ENCODE measurements around the gene KBTBD13. TPM values are rescaled to one million over a fixed set of nuclear protein-coding genes. Genes with fewer than 3 reads are reported as not detected.
A peak's percentile ranks its signal among the peaks of the same experiment; 100 is the strongest.

KBTBD13 gene
- polyA plus RNA-seq (2013, experiment 1 of 2): not detected
- not detected for polyA plus RNA-seq (2013, experiment 2 of 2)

- Histone ChIP-seq H3K36me3 (ENCODE audit: insufficient read depth, low read length) (no peaks in the 10 kb centered on the region), H3K4me1 (ENCODE audit: insufficient read depth, low read length) (peaks cover 11% of the 10 kb centered on the region; the same call in 1 of the 2 replicates), H3K4me3 (ENCODE audit: low read length) (no peak within 1 kb of the TSS), H3K9me3 (ENCODE audit: insufficient read depth, low read depth, low read length) (no peaks in the 10 kb centered on the region), H3K27ac (ENCODE audit: low read depth, low read length) (no peak within 1 kb of the TSS), H3K27me3 (ENCODE audit: insufficient read depth, low read length) (peaks cover 4% of the 10 kb centered on the region), H3K9ac (ENCODE audit: low read depth, low read length) (no peak within 1 kb of the TSS)
- WGBS: 95% methylated on average over 73 of the region's 73 CpGs
These were observed at the start of gene KBTBD13 for GRCh38 chr15:65076486-65077290. KBTBD13 (plus strand) TSS chr15:65076746; CDS start chr15:65076816, 70 bp downstream.

- Histone ChIP-seq H3K36me3 (ENCODE audit: insufficient read depth, low read length) (peaks cover 40% of the 10 kb centered on the region), H3K27ac (ENCODE audit: low read depth, low read length) (no peak overlapping the region), H3K4me3 (ENCODE audit: low read length) (no peak overlapping the region), H3K9me3 (ENCODE audit: insufficient read depth, low read depth, low read length) (no peaks in the 10 kb centered on the region), H3K4me1 (ENCODE audit: insufficient read depth, low read length) (no peaks in the 10 kb centered on the region), H3K27me3 (ENCODE audit: insufficient read depth, low read length) (no peaks in the 10 kb centered on the region), H3K9ac (ENCODE audit: low read depth, low read length) (no peak overlapping the region)
- 89% methylated on average over 6 of the region's 6 CpGs for WGBS
These were observed 49.8 kb upstream of the KBTBD13 start for GRCh38 chr15:65026756-65027155.

- Histone ChIP-seq H3K27ac (ENCODE audit: low read depth, low read length) (no peak overlapping the region), H3K9me3 (ENCODE audit: insufficient read depth, low read depth, low read length) (no peaks in the 10 kb centered on the region), H3K9ac (ENCODE audit: low read depth, low read length) (no peak overlapping the region), H3K36me3 (ENCODE audit: insufficient read depth, low read length) (peaks cover 37% of the 10 kb centered on the region), H3K27me3 (ENCODE audit: insufficient read depth, low read length) (no peaks in the 10 kb centered on the region), H3K4me3 (ENCODE audit: low read length) (peak overlapping the region; percentile 87; the same call in 1 of the 2 replicates), H3K4me1 (ENCODE audit: insufficient read depth, low read length) (no peaks in the 10 kb centered on the region)
- WGBS: no CpG with 5 or more reads among the region's 1 CpG
These were observed 49.0 kb upstream of the KBTBD13 start for GRCh38 chr15:65027593-65027992.

- 79% methylated on average over 9 of the region's 10 CpGs for WGBS
- Histone ChIP-seq H3K36me3 (ENCODE audit: insufficient read depth, low read length) (peaks cover 29% of the 10 kb centered on the region), H3K9ac (ENCODE audit: low read depth, low read length) (peak overlapping the region; percentile 81; the same call in 1 of the 2 replicates), H3K4me1 (ENCODE audit: insufficient read depth, low read length) (peaks cover 2% of the 10 kb centered on the region; the same call in 1 of the 2 replicates), H3K9me3 (ENCODE audit: insufficient read depth, low read depth, low read length) (no peaks in the 10 kb centered on the region), H3K27ac (ENCODE audit: low read depth, low read length) (no peak overlapping the region), H3K27me3 (ENCODE audit: insufficient read depth, low read length) (no peaks in the 10 kb centered on the region), H3K4me3 (ENCODE audit: low read length) (peak overlapping the region; percentile 87)
These were observed 48.2 kb upstream of the KBTBD13 start for GRCh38 chr15:65028338-65028737.

DNA sequence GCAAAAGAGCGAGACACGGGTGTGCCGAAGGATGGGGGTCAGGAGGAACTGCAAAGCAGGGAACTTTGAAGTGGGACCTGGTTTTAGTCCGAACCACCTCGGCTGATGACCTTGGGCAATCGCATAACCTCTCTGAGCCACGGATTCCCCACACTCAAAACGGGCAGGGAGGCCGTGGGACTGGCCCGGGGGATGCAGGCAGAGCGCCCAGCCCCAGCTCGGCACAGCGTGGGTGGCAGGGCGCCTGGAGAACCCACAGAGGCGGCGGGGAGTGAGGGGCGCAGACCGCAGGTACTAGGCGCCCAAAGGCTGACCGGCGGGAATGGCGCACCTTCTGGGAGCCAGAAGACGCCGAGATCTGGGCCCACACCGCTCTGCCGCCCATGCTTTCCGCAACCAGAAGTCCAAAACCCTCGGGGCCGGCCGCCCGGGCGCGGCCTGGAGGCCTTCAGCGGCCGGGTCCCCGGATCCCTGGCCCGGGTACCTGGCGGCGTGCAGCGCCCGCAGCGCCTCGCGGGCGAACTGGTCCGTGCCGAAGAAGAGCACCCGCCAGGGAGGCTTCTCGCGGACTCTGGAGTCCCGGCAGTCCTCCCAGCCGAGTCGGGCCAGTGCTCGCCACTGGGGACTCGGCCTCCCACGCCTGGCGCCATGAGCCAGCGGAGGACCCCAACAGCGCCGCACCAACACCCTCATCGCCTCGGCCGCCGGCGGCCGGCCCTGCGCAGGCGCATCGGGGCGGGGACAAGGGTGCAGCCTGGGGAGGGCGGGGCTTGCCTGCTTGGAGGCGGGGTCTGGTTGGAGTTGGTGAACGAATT, 47.4 kb upstream of the KBTBD13 start, which contains the start of gene MTFMT:
Gene MTFMT (minus strand): TSS at position 719 of the 815 bp plus-strand sequence. CDS start 26 bp downstream, at position 693.
- Histone ChIP-seq H3K36me3 (ENCODE audit: insufficient read depth, low read length) (peaks cover 25% of the 10 kb centered on the region), H3K9me3 (ENCODE audit: insufficient read depth, low read depth, low read length) (no peaks in the 10 kb centered on the region), H3K4me3 (ENCODE audit: low read length) (peak within 1 kb of the TSS; percentile 87), H3K27ac (ENCODE audit: low read depth, low read length) (no peak within 1 kb of the TSS; the same call in 1 of the 2 replicates), H3K4me1 (ENCODE audit: insufficient read depth, low read length) (peaks cover 5% of the 10 kb centered on the region; the same call in 1 of the 2 replicates), H3K27me3 (ENCODE audit: insufficient read depth, low read length) (no peaks in the 10 kb centered on the region), H3K9ac (ENCODE audit: low read depth, low read length) (peak within 1 kb of the TSS; percentile 81)
- WGBS: under 1% methylated on average over 73 of the region's 73 CpGs

DNA sequence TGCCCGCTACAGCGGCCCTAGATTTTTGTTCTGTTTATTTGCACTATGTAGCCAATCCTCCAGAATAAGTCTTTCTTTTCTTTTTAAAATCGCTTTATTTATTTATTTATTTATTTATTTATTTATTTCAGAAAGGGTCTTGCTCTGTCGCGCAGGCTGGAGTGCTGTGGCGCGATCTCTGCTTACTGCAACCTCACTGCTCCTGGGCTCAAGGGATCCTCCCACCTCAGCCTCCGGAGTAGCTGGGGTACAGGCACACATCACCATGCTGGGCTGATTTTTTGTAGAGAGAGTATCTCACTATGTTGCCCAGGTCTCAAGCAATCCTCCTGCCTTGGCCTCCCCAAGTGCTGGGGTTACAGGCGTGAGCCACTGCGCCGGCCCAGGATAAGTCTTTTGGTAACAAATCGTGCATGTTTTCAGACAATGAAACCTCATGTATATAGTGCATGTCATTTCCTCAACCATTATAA, 46.8 kb upstream of the KBTBD13 start:
- peaks cover 5% of the 10 kb centered on the region; the same call in 1 of the 2 replicates for H3K4me1 ChIP-seq (ENCODE audit: insufficient read depth, low read length)
- WGBS: 71% methylated on average over 11 of the region's 12 CpGs
- H3K9ac ChIP-seq (ENCODE audit: low read depth, low read length): no peak overlapping the region

GRCh38 chr15:65032801-65033537, 43.6 kb upstream of the KBTBD13 start:
- no peak overlapping the region for H3K4me3 ChIP-seq (ENCODE audit: low read length)
- 34% methylated on average over 12 of the region's 13 CpGs for WGBS
- H3K27me3 ChIP-seq (ENCODE audit: insufficient read depth, low read length): no peaks in the 10 kb centered on the region
- H3K4me1 ChIP-seq (ENCODE audit: insufficient read depth, low read length): peaks cover 5% of the 10 kb centered on the region; the same call in 1 of the 2 replicates
- no peaks in the 10 kb centered on the region for H3K9me3 ChIP-seq (ENCODE audit: insufficient read depth, low read depth, low read length)
- no peak overlapping the region for H3K9ac ChIP-seq (ENCODE audit: low read depth, low read length)
- H3K27ac ChIP-seq (ENCODE audit: low read depth, low read length): no peak overlapping the region
- H3K36me3 ChIP-seq (ENCODE audit: insufficient read depth, low read length): no peaks in the 10 kb centered on the region

More for the DNA sequence above, 46.8 kb upstream of the KBTBD13 start:
- H3K27me3 ChIP-seq (ENCODE audit: insufficient read depth, low read length): no peaks in the 10 kb centered on the region
- H3K27ac ChIP-seq (ENCODE audit: low read depth, low read length): no peak overlapping the region
- no peaks in the 10 kb centered on the region for H3K9me3 ChIP-seq (ENCODE audit: insufficient read depth, low read depth, low read length)
- peaks cover 19% of the 10 kb centered on the region for H3K36me3 ChIP-seq (ENCODE audit: insufficient read depth, low read length)
- H3K4me3 ChIP-seq (ENCODE audit: low read length): peak overlapping the region; percentile 87

DNA sequence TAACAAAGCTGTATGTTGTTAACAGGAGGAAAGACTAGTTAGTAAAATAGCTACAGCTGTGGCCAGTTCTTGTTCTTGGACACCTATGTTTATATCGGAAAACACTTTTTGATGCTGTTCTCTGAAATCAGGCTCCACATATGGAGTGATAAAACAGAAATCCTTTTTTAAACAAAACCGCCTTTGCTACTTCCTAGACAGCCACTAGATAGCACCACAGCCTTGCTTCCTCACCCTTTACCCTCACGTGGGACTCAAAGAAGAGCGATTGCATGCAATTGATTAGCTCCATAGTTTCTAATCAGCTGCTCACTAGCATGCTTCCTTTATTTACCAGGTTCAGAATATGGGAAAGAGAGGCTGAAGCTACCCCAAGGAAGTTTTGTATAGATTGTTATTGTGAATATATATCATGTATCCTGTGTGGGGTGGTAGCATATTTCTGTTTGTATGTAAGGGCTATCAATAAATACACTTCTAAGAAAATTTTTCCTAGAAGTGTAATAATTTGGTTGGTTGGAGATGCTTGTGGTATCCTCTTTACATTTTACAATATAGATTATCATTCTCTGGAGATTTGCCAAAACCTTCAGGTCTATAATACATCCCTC, 42.8 kb upstream of the KBTBD13 start:
- H3K27me3 ChIP-seq (ENCODE audit: insufficient read depth, low read length): no peaks in the 10 kb centered on the region
- H3K9ac ChIP-seq (ENCODE audit: low read depth, low read length): no peak overlapping the region
- no peak overlapping the region for H3K4me3 ChIP-seq (ENCODE audit: low read length)
- H3K4me1 ChIP-seq (ENCODE audit: insufficient read depth, low read length): peaks cover 5% of the 10 kb centered on the region; the same call in 1 of the 2 replicates
- no peak overlapping the region for H3K27ac ChIP-seq (ENCODE audit: low read depth, low read length)
- 50% methylated on average over 4 of the region's 4 CpGs for WGBS
- no peaks in the 10 kb centered on the region for H3K9me3 ChIP-seq (ENCODE audit: insufficient read depth, low read depth, low read length)
- H3K36me3 ChIP-seq (ENCODE audit: insufficient read depth, low read length): no peaks in the 10 kb centered on the region

- Histone ChIP-seq H3K9me3 (ENCODE audit: insufficient read depth, low read depth, low read length) (no peaks in the 10 kb centered on the region), H3K4me3 (ENCODE audit: low read length) (no peak overlapping the region), H3K27me3 (ENCODE audit: insufficient read depth, low read length) (no peaks in the 10 kb centered on the region), H3K27ac (ENCODE audit: low read depth, low read length) (no peak overlapping the region), H3K36me3 (ENCODE audit: insufficient read depth, low read length) (no peaks in the 10 kb centered on the region), H3K9ac (ENCODE audit: low read depth, low read length) (no peak overlapping the region), H3K4me1 (ENCODE audit: insufficient read depth, low read length) (peaks cover 5% of the 10 kb centered on the region; the same call in 1 of the 2 replicates)
- 94% methylated on average over 11 of the region's 11 CpGs for WGBS
These were observed 41.8 kb upstream of the KBTBD13 start for GRCh38 chr15:65034719-65035118.

- H3K4me1 ChIP-seq (ENCODE audit: insufficient read depth, low read length): peaks cover 5% of the 10 kb centered on the region; the same call in 1 of the 2 replicates
- no peaks in the 10 kb centered on the region for H3K9me3 ChIP-seq (ENCODE audit: insufficient read depth, low read depth, low read length)
- no peak overlapping the region for H3K4me3 ChIP-seq (ENCODE audit: low read length)
- no peaks in the 10 kb centered on the region for H3K36me3 ChIP-seq (ENCODE audit: insufficient read depth, low read length)
- no peaks in the 10 kb centered on the region for H3K27me3 ChIP-seq (ENCODE audit: insufficient read depth, low read length)
- WGBS: 95% methylated on average over 1 of the region's 1 CpG
- H3K9ac ChIP-seq (ENCODE audit: low read depth, low read length): no peak overlapping the region
- no peak overlapping the region for H3K27ac ChIP-seq (ENCODE audit: low read depth, low read length)
These were observed 39.2 kb upstream of the KBTBD13 start for GRCh38 chr15:65037309-65037708.

All from HUES64 (cell line).